Right lobe of liver (tissue), 4 donors: Measurements from ENCODE around the gene PPP1CA.
A peak's percentile ranks its signal among the peaks of the same experiment; 100 is the strongest.

Experiments used
- POLR2A ChIP-seq: fragments of 450-650 bp; IDR thresholded peaks from one replicate; pipeline ENCODE4 v1.6.1; 2017; ENCODE audit warnings: antibody characterized with exemption, mild to moderate bottlenecking
- TF ChIP-seq, protein P1 (sequence below), 4 donors: fragments of 200-600 bp in 3 of 4; fragments of 450-650 bp in 1 of 4; IDR thresholded peaks; one replicate each; pipeline versions ENCODE4 v1.5.1 to v1.8.0; 2016 to 2022; ENCODE audit warnings: antibody characterized with exemption in 4 of 4, mild to moderate bottlenecking in 2 of 4
- donor health status: DM: no; HTN: no; CAD: no.
- donor health status: DM: no; HTN: no; CAD: no.
- donor health status: DM: no; HTN: yes; CAD: no.

DNA sequence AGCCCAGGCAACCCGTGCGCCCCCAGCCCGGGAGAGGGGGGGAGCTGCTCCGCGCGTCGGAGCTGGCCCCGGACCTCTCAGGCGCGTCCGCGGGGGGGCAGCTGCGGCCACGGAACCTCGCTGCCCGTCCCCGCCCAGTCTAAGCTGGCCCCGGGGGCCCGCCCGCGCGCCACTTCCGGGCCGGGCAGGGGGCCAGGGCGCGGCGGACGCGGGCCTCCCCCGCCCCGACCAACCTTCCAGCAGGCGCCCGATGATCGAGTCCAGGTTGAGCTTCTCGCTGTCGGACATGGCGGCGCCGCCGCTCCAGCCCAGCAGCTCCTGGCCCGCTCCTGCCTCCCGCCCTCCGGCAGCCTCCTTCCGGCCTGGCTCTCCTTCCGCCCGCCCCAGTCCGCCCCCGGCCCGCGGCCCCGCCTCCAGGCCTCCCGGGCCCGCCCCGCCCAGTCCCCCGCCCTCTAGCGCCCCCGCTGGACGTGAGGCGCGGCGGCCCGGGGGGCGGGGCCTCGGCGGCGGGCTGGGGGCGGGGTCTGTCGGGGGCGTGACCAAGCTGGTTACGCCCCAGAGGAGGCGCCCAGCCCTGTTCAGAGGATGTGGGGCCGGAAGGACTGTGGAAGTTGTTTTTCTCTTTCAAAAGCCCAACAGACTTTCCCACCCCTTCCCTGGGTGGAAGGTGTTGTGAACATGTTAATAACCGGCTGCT, at the start of gene PPP1CA:
- TF ChIP-seq, protein P1, sequence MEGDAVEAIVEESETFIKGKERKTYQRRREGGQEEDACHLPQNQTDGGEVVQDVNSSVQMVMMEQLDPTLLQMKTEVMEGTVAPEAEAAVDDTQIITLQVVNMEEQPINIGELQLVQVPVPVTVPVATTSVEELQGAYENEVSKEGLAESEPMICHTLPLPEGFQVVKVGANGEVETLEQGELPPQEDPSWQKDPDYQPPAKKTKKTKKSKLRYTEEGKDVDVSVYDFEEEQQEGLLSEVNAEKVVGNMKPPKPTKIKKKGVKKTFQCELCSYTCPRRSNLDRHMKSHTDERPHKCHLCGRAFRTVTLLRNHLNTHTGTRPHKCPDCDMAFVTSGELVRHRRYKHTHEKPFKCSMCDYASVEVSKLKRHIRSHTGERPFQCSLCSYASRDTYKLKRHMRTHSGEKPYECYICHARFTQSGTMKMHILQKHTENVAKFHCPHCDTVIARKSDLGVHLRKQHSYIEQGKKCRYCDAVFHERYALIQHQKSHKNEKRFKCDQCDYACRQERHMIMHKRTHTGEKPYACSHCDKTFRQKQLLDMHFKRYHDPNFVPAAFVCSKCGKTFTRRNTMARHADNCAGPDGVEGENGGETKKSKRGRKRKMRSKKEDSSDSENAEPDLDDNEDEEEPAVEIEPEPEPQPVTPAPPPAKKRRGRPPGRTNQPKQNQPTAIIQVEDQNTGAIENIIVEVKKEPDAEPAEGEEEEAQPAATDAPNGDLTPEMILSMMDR (IDR thresholded peaks at IDR 0.05): peak; percentile 28 to 76 (median 38)
- peak; percentile 67 for TF ChIP-seq POLR2A
